HG03378 (cell line): Measurements from ENCODE around the gene ABHD16B.

ENCODE experiments used
- ATAC-seq: cut with Tn5 transposase; IDR thresholded peaks from one replicate; pipeline ENCODE4 v1.9.1; 2021; ENCODE audit warnings: mild to moderate bottlenecking, moderate library complexity; ENCODE audit not compliant: unreplicated experiment

The ABHD16B gene

GRCh38 chr20:63861365-63861934 is at the start of gene ABHD16B:
TSS of gene ABHD16B (plus strand) at chr20:63861498. CDS start at chr20:63861541, 43 bp downstream.
- no peak for ATAC-seq

- no peak for ATAC-seq
Observed at GRCh38 chr20:63814891-63815614, 46.2 kb upstream of the ABHD16B start.

- ATAC-seq = no peak
Observed at GRCh38 chr20:63815615-63816253, 45.6 kb upstream of the ABHD16B start.

- no peak for ATAC-seq
Observed at GRCh38 chr20:63819224-63819921, 41.9 kb upstream of the ABHD16B start.

- ATAC-seq = no peak
Observed at GRCh38 chr20:63821811-63822210, 39.5 kb upstream of the ABHD16B start.

GRCh38 chr20:63822276-63822696 is 39.0 kb upstream of the ABHD16B start:
- no peak for ATAC-seq

GRCh38 chr20:63823691-63824311 is 37.5 kb upstream of the ABHD16B start:
- ATAC-seq = no peak

GRCh38 chr20:63825331-63826118 is 35.8 kb upstream of the ABHD16B start:
- ATAC-seq = no peak

GRCh38 chr20:63826753-63827152 is 34.5 kb upstream of the ABHD16B start:
- ATAC-seq = no peak

- no peak for ATAC-seq
Observed at GRCh38 chr20:63828124-63828523, 33.2 kb upstream of the ABHD16B start.

GRCh38 chr20:63828545-63828944 is 32.8 kb upstream of the ABHD16B start:
- no peak for ATAC-seq

GRCh38 chr20:63828951-63829350 is 32.3 kb upstream of the ABHD16B start:
- no peak for ATAC-seq

GRCh38 chr20:63829603-63829944 is 31.7 kb upstream of the ABHD16B start:
- ATAC-seq = no peak

GRCh38 chr20:63829945-63830835 is 31.1 kb upstream of the ABHD16B start:
- no peak for ATAC-seq

- no peak for ATAC-seq
Observed at GRCh38 chr20:63830841-63831588, 30.3 kb upstream of the ABHD16B start, which contains the start of gene ZBTB46. TSS of gene ZBTB46 (minus strand) at chr20:63831264. CDS start at chr20:63790757, 40,507 bp downstream.

- ATAC-seq = no peak
Observed at GRCh38 chr20:63831646-63831992, 29.7 kb upstream of the ABHD16B start.

- ATAC-seq = no peak
Observed at GRCh38 chr20:63831993-63832686, 29.2 kb upstream of the ABHD16B start.
